ENCODE data around the gene MFNG. TPM values are rescaled to one million over a fixed set of nuclear protein-coding genes. Genes with fewer than 3 reads are reported as not detected.
A peak's percentile ranks its signal among the peaks of the same experiment; 100 is the strongest.

MFNG gene
- total and polyA plus RNA-seq, 2 experiments from 2014 or later, result 3.3 TPM

GRCh38 chr22:37505565-37505964, 19.4 kb upstream of the MFNG start:
- H3K79me2 ChIP-seq, result peaks cover 5% of the 10 kb centered on the region
- H3K27ac ChIP-seq, result no peak overlapping the region
- TF ChIP-seq EZH2 (IDR thresholded peaks at IDR 0.05; ENCODE audit: borderline replicate concordance) (no peak), EZH2phosphoT487 (IDR thresholded peaks at IDR 0.05; ENCODE audit: low read depth, severe bottlenecking, unreplicated experiment) (no peak)
- TF ChIP-seq, protein P1, sequence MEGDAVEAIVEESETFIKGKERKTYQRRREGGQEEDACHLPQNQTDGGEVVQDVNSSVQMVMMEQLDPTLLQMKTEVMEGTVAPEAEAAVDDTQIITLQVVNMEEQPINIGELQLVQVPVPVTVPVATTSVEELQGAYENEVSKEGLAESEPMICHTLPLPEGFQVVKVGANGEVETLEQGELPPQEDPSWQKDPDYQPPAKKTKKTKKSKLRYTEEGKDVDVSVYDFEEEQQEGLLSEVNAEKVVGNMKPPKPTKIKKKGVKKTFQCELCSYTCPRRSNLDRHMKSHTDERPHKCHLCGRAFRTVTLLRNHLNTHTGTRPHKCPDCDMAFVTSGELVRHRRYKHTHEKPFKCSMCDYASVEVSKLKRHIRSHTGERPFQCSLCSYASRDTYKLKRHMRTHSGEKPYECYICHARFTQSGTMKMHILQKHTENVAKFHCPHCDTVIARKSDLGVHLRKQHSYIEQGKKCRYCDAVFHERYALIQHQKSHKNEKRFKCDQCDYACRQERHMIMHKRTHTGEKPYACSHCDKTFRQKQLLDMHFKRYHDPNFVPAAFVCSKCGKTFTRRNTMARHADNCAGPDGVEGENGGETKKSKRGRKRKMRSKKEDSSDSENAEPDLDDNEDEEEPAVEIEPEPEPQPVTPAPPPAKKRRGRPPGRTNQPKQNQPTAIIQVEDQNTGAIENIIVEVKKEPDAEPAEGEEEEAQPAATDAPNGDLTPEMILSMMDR (IDR thresholded peaks at IDR 0.05; ENCODE audit: poor library complexity), result no peak
- peaks cover 58% of the 10 kb centered on the region for H3K4me1 ChIP-seq (ENCODE audit: insufficient read depth)
- no peaks in the 10 kb centered on the region for H3K27me3 ChIP-seq
- no peaks in the 10 kb centered on the region for H3K36me3 ChIP-seq (replicated peaks; ENCODE audit: insufficient read depth, low read depth)
- H3K9me2 ChIP-seq (replicated peaks; ENCODE audit: insufficient read depth), result no peaks in the 10 kb centered on the region
- no peaks in the 10 kb centered on the region for H3K9me3 ChIP-seq (ENCODE audit: low read depth)
- H3K4me3 ChIP-seq, result no peak overlapping the region
- no peak overlapping the region for H3K4me2 ChIP-seq
- H4K20me1 ChIP-seq (ENCODE audit: insufficient read depth, poor library complexity, severe bottlenecking), result no peaks in the 10 kb centered on the region
- no peak for DNase-seq (ENCODE audit: low spot score)
- 95% methylated on average over 4 of the region's 4 CpGs for WGBS (ENCODE audit: low lambda C conversion rate, missing lambda C conversion rate)
- H2AFZ ChIP-seq, result no peak overlapping the region

DNA sequence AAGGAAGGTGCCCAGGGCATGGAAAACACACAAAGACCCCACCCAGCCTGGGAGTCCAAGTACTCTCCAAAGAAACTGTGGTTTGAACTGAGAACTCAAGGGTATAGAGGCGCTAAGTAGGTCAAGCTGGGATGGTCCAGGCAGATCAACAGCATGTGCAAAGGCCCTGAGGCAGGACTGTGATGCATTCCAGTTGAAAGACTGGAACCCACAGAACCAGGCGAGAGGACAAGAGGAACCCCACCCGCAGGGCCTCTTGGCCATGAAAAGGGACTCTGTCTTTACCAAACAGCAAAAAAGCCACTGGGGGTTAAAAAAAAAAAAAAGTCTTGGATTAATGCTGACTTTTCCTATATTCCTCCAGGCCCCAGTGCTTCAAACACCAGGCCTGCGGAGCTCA, 18.8 kb upstream of the MFNG start:
- H3K79me2 ChIP-seq, result no peaks in the 10 kb centered on the region
- no peaks in the 10 kb centered on the region for H4K20me1 ChIP-seq (ENCODE audit: insufficient read depth, poor library complexity, severe bottlenecking)
- H3K27me3 ChIP-seq, result no peaks in the 10 kb centered on the region
- no peak overlapping the region for H3K4me2 ChIP-seq
- no peak for DNase-seq (ENCODE audit: low spot score)
- no peaks in the 10 kb centered on the region for H3K36me3 ChIP-seq (replicated peaks; ENCODE audit: insufficient read depth, low read depth)
- H3K4me3 ChIP-seq, result no peak overlapping the region
- no peaks in the 10 kb centered on the region for H3K9me2 ChIP-seq (replicated peaks; ENCODE audit: insufficient read depth)
- H3K9me3 ChIP-seq (ENCODE audit: low read depth), result no peaks in the 10 kb centered on the region
- no peak overlapping the region for H2AFZ ChIP-seq
- WGBS (ENCODE audit: low lambda C conversion rate, missing lambda C conversion rate), result 97% methylated on average over 4 of the region's 4 CpGs
- H3K4me1 ChIP-seq (ENCODE audit: insufficient read depth), result peaks cover 58% of the 10 kb centered on the region
- TF ChIP-seq EZH2 (IDR thresholded peaks at IDR 0.05; ENCODE audit: borderline replicate concordance), result no peak
- no peak for TF ChIP-seq EZH2phosphoT487 (IDR thresholded peaks at IDR 0.05; ENCODE audit: low read depth, severe bottlenecking, unreplicated experiment)
- TF ChIP-seq, protein P1 (IDR thresholded peaks at IDR 0.05; ENCODE audit: poor library complexity), result no peak
- H3K27ac ChIP-seq, result peak overlapping the region; percentile 97

DNA sequence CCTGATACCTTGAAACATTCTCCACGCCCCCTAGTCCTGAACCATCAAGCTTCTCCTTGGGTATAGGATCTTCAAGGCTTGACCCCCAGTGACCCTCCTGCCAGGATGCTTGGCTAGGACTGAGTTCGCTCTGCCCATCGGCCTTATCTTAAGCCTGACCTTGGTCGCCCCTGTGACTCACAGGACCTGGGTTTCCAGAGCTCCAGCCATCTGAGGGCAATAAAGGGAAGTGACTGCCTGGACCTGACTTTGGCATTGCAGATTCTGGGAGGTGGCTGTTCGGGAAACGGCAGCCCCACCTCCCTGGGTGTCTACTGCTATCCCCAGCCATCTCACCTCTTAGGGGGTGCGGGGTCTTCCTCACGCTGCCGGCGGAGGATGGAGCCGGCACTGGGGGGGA, 17.7 kb upstream of the MFNG start:
- no peak overlapping the region for H3K4me3 ChIP-seq
- no peak overlapping the region for H3K4me2 ChIP-seq
- no peaks in the 10 kb centered on the region for H3K9me3 ChIP-seq (ENCODE audit: low read depth)
- no peaks in the 10 kb centered on the region for H4K20me1 ChIP-seq (ENCODE audit: insufficient read depth, poor library complexity, severe bottlenecking)
- H3K27me3 ChIP-seq, result no peaks in the 10 kb centered on the region
- TF ChIP-seq EZH2phosphoT487 (IDR thresholded peaks at IDR 0.05; ENCODE audit: low read depth, severe bottlenecking, unreplicated experiment) (no peak), EZH2 (IDR thresholded peaks at IDR 0.05; ENCODE audit: borderline replicate concordance) (no peak)
- TF ChIP-seq, protein P1 (IDR thresholded peaks at IDR 0.05; ENCODE audit: poor library complexity), result no peak
- 80% methylated on average over 11 of the region's 11 CpGs for WGBS (ENCODE audit: low lambda C conversion rate, missing lambda C conversion rate)
- no peaks in the 10 kb centered on the region for H3K36me3 ChIP-seq (replicated peaks; ENCODE audit: insufficient read depth, low read depth)
- peaks cover 58% of the 10 kb centered on the region for H3K4me1 ChIP-seq (ENCODE audit: insufficient read depth)
- H3K27ac ChIP-seq, result peak overlapping the region; percentile 97
- DNase-seq (ENCODE audit: low spot score), result peak; percentile 66
- H2AFZ ChIP-seq, result no peak overlapping the region
- H3K79me2 ChIP-seq, result no peaks in the 10 kb centered on the region
- no peaks in the 10 kb centered on the region for H3K9me2 ChIP-seq (replicated peaks; ENCODE audit: insufficient read depth)

Data from hepatocyte (in vitro differentiated cells).